PC-9 (cell line): ENCODE data around the gene GPR141. TPM values are rescaled to one million over a fixed set of nuclear protein-coding genes. Genes with fewer than 3 reads are reported as not detected.

Experiments
- BruUV-seq: library from RNA; stranded (reverse); fragments of 400-500 nt; replicated peaks from 2 replicates; lab custom pipeline; 2021; lab: Mats Ljungman, UMichigan
- CTCF ChIA-PET: fragments of 300-600 bp; sonication (Branson Sonifier 250); formaldehyde crosslinking; loops from one replicate; lab custom pipeline; 2022; ENCODE audit warnings: antibody characterized with exemption; lab: Charles Lee
- POLR2A ChIA-PET: fragments of 300-600 bp; sonication (Branson Sonifier 250); formaldehyde crosslinking; loops from one replicate; lab custom pipeline; 2022; ENCODE audit warnings: antibody characterized with exemption; ENCODE audit not compliant: unreplicated experiment; lab: Charles Lee
- DNase-seq, 2 experiments: peaks; one replicate each; pipeline versions ENCODE4 v3.0.0 to v3.0.0-alpha.2; 2015 to 2022; ENCODE audit warnings: mixed read lengths in 1 of 2
- H2AFZ ChIP-seq: fragments of 200-600 bp; sonication (generic); 2 replicates; pipeline ENCODE4 v1.8.1; 2017; ENCODE audit warnings: antibody characterized with exemption
- H3F3A ChIP-seq: fragments of 200-600 bp; sonication (generic); 2 replicates; pipeline ENCODE4 v1.8.1; 2017; ENCODE audit warnings: antibody characterized with exemption, mild to moderate bottlenecking, low read depth; ENCODE audit not compliant: insufficient read depth
- H3K27ac ChIP-seq: fragments of 200-600 bp; sonication (generic); 2 replicates; pipeline ENCODE4 v1.6.1; 2016; ENCODE audit warnings: mixed run types
- H3K27me3 ChIP-seq: fragments of 200-600 bp; sonication (generic); 2 replicates; pipeline ENCODE4 v1.6.1; 2016; ENCODE audit warnings: low read depth, mixed run types; ENCODE audit not compliant: insufficient read depth
- H3K36me3 ChIP-seq: fragments of 200-600 bp; sonication (generic); 2 replicates; pipeline ENCODE4 v1.6.1; 2016; ENCODE audit warnings: low read depth, mixed run types
- H3K4me1 ChIP-seq: fragments of 200-600 bp; sonication (generic); replicated peaks from 2 replicates; pipeline ENCODE4 v1.6.1; 2016; ENCODE audit warnings: mixed run types; ENCODE audit not compliant: insufficient read depth
- H3K4me2 ChIP-seq: fragments of 200-600 bp; sonication (generic); 2 replicates; pipeline ENCODE4 v1.6.1; 2017; ENCODE audit warnings: mixed run types
- H3K4me3 ChIP-seq: fragments of 200-600 bp; sonication (generic); 2 replicates; pipeline ENCODE4 v1.6.1; 2016; ENCODE audit warnings: mixed run types
- H3K79me2 ChIP-seq: fragments of 200-600 bp; sonication (generic); 2 replicates; pipeline ENCODE4 v1.6.1; 2017; ENCODE audit warnings: low read depth, mixed run types
- H3K9me2 ChIP-seq: fragments of 200-600 bp; sonication (generic); 2 replicates; pipeline ENCODE4 v1.8.1; 2017; ENCODE audit warnings: mild to moderate bottlenecking; ENCODE audit not compliant: insufficient read depth
- H3K9me3 ChIP-seq: fragments of 200-600 bp; sonication (generic); 2 replicates; pipeline ENCODE4 v1.8.1; 2016; ENCODE audit warnings: low read depth; ENCODE audit not compliant: insufficient read depth
- H4K20me1 ChIP-seq: fragments of 200-600 bp; sonication (generic); 2 replicates; pipeline ENCODE4 v1.8.1; 2017; ENCODE audit not compliant: insufficient read depth
- EZH2 ChIP-seq: fragments of 200-600 bp; sonication (generic); IDR thresholded peaks from 2 replicates; pipeline ENCODE4 v1.8.0; 2017; ENCODE audit warnings: antibody characterized with exemption, low read depth
- intact Hi-C: fragments of 100-400 bp; cut with micrococcal nuclease; formaldehyde crosslinking; loops from one replicate; pipeline ENCODE4 v1.10.0; 2022; ENCODE audit not compliant: unreplicated experiment
- total RNA-seq: library from RNA; stranded (reverse); gene quantifications from 2 replicates; pipeline ENCODE4 v1.2.3, GENCODE V29; 2021
- TF ChIP-seq, protein P1 (sequence below): fragments of 200-600 bp; sonication (generic); conservative IDR thresholded peaks from 2 replicates; pipeline ENCODE4 v1.6.1; 2017; ENCODE audit warnings: mixed run types, antibody characterized with exemption, mild to moderate bottlenecking, moderate library complexity

GPR141 gene
- total RNA-seq, 1 experiment from 2014 or later = not detected

DNA sequence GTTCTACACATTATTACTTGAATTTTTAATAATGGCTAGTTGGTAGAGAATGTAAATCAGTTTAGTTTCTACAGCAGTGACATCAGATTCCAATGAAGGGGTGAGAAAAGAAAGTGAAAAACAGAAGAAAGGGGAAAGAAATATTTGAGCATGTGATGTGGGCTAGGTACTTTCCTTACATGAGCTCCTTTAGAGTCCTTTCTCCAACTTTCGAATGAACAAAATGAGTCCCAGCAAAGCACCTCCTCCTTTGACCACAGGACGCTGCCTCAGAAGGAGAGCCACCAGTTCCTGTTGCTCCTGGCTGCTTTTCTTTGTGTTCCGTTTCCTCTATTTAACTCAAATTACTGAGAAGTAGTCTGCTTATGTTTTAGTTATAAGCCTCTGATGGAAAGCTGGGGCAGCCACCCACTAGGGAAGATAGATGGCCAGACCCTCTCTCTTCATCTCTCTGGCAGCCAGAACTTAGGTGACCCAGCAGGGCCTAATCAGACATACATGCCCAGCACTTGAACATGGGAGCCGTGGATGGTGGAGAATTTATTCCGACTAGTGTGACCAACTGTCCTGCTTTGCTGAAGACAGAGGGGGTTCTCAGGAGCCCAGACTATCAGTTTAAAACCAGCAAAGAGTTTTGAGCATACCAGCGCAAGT, 82.4 kb downstream of the GPR141 start:
- Histone ChIP-seq H3K79me2 (no peaks in the 10 kb centered on the region), H2AFZ (peak overlapping the region; percentile 19; the same call in 1 of the 2 replicates), H3K4me3 (no peak overlapping the region), H3K27ac (no peak overlapping the region), H3K36me3 (no peaks in the 10 kb centered on the region), H3K9me2 (0 out of 2 replicates have a peak, but pooled peaks cover 5% of the 10 kb centered on the region), H4K20me1 (no peaks in the 10 kb centered on the region), H3K4me1 (no peaks in the 10 kb centered on the region), H3K4me2 (no peak overlapping the region), H3F3A (no peaks in the 10 kb centered on the region), H3K27me3 (0 out of 2 replicates have a peak, but pooled peaks cover 8% of the 10 kb centered on the region), H3K9me3 (no peaks in the 10 kb centered on the region)
- ChIA-PET CTCF (no interaction called here), POLR2A (no interaction called here)
- TF ChIP-seq EZH2 = no peak
- TF ChIP-seq, protein P1, sequence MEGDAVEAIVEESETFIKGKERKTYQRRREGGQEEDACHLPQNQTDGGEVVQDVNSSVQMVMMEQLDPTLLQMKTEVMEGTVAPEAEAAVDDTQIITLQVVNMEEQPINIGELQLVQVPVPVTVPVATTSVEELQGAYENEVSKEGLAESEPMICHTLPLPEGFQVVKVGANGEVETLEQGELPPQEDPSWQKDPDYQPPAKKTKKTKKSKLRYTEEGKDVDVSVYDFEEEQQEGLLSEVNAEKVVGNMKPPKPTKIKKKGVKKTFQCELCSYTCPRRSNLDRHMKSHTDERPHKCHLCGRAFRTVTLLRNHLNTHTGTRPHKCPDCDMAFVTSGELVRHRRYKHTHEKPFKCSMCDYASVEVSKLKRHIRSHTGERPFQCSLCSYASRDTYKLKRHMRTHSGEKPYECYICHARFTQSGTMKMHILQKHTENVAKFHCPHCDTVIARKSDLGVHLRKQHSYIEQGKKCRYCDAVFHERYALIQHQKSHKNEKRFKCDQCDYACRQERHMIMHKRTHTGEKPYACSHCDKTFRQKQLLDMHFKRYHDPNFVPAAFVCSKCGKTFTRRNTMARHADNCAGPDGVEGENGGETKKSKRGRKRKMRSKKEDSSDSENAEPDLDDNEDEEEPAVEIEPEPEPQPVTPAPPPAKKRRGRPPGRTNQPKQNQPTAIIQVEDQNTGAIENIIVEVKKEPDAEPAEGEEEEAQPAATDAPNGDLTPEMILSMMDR = no peak
- DNase-seq = no peak
- intact Hi-C loops = no loop called here
- BruUV-seq = no TSS peak

DNA sequence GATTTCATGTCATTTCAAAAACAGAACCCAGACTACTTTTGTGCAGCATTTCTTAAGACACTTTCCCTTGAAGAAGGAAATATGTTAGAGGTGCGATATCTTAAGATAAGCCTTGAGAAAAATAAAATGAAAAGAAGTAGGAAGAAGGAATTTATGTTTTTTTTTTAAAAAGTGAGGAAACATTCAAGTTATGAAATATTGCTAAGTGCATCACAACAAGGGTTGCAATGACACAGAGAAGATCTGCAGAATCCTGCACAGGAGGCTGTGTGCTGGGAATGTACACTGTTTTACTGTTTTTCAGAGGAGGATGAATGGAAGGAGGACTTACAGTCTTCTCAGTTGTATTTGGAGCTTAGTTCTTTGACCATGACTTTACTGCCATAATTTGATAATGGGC, 85.0 kb downstream of the GPR141 start:
- POLR2A ChIA-PET = no interaction called here
- no peak overlapping the region for H3K4me2 ChIP-seq
- no peaks in the 10 kb centered on the region for H3F3A ChIP-seq
- H3K4me1 ChIP-seq = no peaks in the 10 kb centered on the region
- DNase-seq = no peak
- H3K9me3 ChIP-seq = no peaks in the 10 kb centered on the region
- no TSS peak for BruUV-seq
- no peak overlapping the region for H2AFZ ChIP-seq
- no peak for TF ChIP-seq EZH2
- TF ChIP-seq, protein P1 = no peak
- no peak overlapping the region for H3K27ac ChIP-seq
- H3K27me3 ChIP-seq = 0 out of 2 replicates have a peak, but pooled peaks cover 8% of the 10 kb centered on the region
- H3K79me2 ChIP-seq = no peaks in the 10 kb centered on the region
- intact Hi-C loops = no loop called here
- H3K36me3 ChIP-seq = no peaks in the 10 kb centered on the region
- H4K20me1 ChIP-seq = no peaks in the 10 kb centered on the region
- CTCF ChIA-PET = no interaction called here
- no peak overlapping the region for H3K4me3 ChIP-seq
- 0 out of 2 replicates have a peak, but pooled peaks cover 5% of the 10 kb centered on the region for H3K9me2 ChIP-seq

DNA sequence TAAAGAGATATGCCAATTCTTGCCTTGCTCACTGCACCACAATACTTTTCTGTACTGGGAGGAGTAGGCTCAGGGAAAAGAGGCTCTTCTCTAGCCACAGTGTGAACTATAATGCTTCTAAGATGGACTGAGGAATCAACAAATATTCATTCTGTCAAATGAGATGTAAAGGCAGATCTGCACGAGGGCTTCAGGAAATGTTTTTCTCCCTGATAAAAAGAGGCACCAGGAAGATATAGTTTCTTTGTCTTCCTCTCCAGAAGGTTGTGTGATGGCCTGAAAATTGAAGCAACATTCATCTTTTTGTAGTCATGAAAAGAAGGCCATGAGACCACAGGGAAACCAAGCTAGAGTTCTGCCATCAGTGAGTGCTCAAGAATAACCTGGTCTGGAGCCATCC, 85.7 kb downstream of the GPR141 start:
- no peaks in the 10 kb centered on the region for H3K9me3 ChIP-seq
- no peaks in the 10 kb centered on the region for H3K79me2 ChIP-seq
- DNase-seq = no peak
- H3F3A ChIP-seq = no peaks in the 10 kb centered on the region
- H2AFZ ChIP-seq = no peak overlapping the region
- H3K27me3 ChIP-seq = 0 out of 2 replicates have a peak, but pooled peaks cover 8% of the 10 kb centered on the region
- TF ChIP-seq EZH2 = no peak
- TF ChIP-seq, protein P1 = no peak
- H3K36me3 ChIP-seq = no peaks in the 10 kb centered on the region
- ChIA-PET POLR2A (no interaction called here), CTCF (no interaction called here)
- no peaks in the 10 kb centered on the region for H3K4me1 ChIP-seq
- intact Hi-C loops = no loop called here
- BruUV-seq = no TSS peak
- H4K20me1 ChIP-seq = no peaks in the 10 kb centered on the region
- no peak overlapping the region for H3K27ac ChIP-seq
- no peak overlapping the region for H3K4me2 ChIP-seq
- H3K4me3 ChIP-seq = no peak overlapping the region
- 0 out of 2 replicates have a peak, but pooled peaks cover 5% of the 10 kb centered on the region for H3K9me2 ChIP-seq
